GM12875 (cell line): ENCODE measurements around the gene ESPNL.

Source experiments
- H3K4me3 ChIP-seq: one replicate; pipeline ENCODE4 v1.5.1; 2011; ENCODE audit warnings: low read depth, low read length, control low read depth
- CTCF ChIP-seq: IDR thresholded peaks from 2 replicates; pipeline ENCODE4 v1.5.1; 2011; ENCODE audit warnings: low read depth, mild to moderate bottlenecking, control low read depth, inconsistent platforms, low read length, moderate library complexity, borderline replicate concordance; ENCODE audit not compliant: insufficient read depth

ESPNL gene

GRCh38 chr2:238096311-238097011 is 3.7 kb upstream of the ESPNL start:
- TF ChIP-seq CTCF: no peak
- H3K4me3 ChIP-seq: no peak overlapping the region

- H3K4me3 ChIP-seq: no peak overlapping the region
- no peak for TF ChIP-seq CTCF
Measured at GRCh38 chr2:238097201-238097987, 2.7 kb upstream of the ESPNL start.

GRCh38 chr2:238097988-238098871 is 1.9 kb upstream of the ESPNL start:
- H3K4me3 ChIP-seq: no peak overlapping the region
- no peak for TF ChIP-seq CTCF

- H3K4me3 ChIP-seq: no peak overlapping the region
- TF ChIP-seq CTCF: no peak
Measured at GRCh38 chr2:238098901-238099713, 1.0 kb upstream of the ESPNL start.

- TF ChIP-seq CTCF: no peak
Measured at GRCh38 chr2:238099714-238100048, 459 bp upstream of the ESPNL start.

More at GRCh38 chr2:238099714-238100048, 459 bp upstream of the ESPNL start:
- no peak overlapping the region for H3K4me3 ChIP-seq
